Measurements from ENCODE around the gene DOK7. TPM values are rescaled to one million over a fixed set of nuclear protein-coding genes. Genes with fewer than 3 reads are reported as not detected.

DOK7 gene
- total RNA-seq, 1 donor from 2014 or later = not detected

DNA sequence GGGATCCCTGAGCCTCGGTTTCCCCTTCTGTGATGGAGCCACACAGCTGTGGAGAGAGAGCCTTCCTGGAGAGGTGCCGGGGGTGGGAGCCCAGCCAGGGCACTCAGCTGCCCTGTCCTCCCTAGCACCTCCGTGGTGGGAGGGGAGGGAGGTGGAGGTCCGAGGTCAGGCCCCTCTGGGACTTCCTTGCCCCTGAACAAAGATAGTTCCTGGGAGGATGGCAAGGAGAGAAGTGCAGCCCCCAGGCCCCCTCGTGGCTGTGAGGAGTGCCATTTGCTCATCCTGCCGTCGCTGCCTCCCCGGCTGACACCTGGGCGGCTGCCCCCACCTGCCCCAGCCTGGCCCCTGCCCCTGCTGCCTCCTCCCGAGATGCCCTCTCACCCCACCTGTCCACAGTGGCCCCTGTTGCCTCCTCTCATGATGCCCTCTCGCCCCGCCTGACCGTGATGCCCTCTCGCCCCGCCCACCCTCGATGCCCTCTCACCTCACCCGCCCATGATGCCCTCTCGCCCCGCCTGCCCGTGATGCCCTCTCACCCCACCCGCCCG, 12.7 kb downstream of the DOK7 start:
- DNase-seq = no peak

GRCh38 chr4:3476341-3476747, 13.2 kb downstream of the DOK7 start:
- DNase-seq = no peak

DNA sequence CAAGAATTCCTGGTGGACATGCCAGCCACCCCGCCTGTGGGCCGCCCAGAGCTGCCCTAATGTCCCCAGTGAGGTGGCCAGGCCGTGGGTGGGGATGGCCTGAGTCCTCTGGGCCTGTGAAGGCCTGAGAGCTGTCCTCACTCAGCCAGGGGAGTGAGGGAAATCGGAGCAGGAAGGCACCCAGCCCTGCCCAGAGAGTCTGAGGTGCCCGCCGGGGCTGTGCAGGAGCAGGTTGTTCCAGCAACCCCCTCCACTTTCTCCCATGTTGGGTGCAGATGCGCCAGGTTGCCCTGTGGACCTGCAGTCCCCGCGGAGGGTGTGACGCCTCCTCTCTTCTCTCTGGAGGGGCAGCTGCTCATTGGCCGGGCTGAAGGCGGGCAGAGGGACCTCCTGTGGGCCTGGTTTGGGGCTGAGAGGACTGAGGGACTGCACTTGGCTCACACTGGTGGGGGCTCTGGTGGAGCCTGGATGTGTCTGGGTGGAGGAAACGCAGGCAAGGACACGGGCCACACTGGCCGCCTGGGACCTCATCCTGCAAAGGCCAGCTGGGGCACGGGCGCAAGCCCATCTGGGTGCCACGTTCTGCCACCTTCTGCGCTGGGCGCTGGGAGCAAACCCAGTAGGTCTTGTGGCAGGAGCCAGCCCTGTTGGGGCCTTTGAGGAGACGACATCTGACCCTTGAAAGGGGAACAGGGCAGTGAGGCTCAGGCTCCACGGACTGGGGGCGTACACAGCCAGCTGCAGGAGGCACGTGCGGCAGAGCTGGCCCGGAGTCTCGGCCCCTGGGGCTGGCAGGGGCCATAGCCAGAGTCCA, 14.0 kb downstream of the DOK7 start:
- no peak for DNase-seq

DNA sequence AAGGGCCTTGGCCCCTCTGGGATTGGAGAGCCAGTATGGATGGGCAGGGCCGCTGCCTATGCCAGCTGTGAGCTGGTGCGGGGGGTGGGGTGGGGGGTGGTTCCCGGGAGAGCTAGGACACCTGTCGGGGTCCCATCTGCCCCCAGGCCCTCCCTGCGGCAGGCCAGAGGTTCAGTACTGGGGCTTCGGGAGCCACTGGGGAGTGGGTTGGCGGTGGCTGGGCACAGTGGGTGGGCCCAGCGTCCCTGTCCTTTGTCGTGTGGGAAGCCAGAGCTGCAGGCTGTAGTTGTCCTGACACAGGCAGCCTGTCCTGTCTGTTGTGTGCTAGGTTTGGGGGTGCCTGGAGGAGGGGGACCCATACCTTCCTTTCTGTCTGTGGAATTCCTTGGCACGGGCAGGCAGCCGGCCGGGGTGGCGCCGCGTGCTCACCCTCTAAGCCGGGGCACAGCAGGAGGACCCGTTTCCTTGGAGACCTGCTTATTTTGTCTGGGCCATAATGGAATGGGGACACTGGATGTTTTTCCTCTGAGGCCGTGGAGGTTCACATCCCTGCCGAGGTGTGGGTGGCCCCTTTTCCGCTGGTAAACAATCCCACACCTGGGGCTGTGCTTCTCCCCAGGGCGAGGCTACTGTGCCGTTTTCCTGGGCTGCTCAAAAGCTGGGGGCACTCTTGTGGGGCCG, 14.8 kb downstream of the DOK7 start:
- DNase-seq = no peak

DNA sequence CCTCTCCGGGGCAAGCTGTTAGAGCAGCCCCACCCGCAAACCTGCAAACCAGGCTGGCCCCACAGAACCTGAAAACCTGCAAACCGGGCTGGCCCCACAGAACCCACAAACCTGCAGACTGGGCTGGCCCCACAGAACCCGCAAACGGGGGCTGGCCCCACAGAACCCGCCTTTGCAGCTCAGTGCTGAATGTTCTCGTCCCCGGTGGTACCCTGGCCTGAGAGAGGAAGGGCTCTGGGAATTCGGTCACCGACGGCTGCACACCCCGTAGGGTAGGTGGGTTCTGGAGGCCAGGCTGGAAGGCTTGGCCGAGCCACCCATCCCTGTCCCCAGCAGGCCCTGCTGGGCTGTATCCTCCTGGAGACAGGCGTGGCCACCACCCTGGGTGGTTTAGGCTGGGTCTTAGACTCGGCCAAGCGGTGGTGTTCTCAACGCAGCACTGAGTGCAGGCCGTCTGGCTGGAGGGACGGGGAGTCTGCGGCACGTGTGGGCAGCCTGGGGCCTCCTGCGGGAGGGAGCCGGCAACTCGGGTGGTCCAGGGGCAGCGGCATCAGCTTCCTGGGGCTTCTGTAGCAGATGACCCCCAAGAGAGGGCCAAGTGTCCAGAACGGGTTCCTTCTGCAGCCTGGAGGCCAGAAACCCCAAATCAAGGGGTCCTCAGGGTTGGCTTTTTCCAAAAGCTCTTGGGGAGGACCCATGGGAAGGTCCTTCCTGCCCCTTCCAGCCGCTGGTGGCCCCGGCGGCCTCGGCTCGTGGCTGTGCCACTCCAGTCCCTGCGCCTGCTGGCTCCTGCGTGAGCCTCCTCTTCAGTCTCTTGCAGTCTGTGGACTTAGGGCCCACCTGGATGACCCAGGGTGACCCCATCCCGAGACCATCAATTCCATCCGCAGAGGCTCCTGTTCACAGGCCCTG, 15.6 kb downstream of the DOK7 start:
- no peak for DNase-seq

DNA sequence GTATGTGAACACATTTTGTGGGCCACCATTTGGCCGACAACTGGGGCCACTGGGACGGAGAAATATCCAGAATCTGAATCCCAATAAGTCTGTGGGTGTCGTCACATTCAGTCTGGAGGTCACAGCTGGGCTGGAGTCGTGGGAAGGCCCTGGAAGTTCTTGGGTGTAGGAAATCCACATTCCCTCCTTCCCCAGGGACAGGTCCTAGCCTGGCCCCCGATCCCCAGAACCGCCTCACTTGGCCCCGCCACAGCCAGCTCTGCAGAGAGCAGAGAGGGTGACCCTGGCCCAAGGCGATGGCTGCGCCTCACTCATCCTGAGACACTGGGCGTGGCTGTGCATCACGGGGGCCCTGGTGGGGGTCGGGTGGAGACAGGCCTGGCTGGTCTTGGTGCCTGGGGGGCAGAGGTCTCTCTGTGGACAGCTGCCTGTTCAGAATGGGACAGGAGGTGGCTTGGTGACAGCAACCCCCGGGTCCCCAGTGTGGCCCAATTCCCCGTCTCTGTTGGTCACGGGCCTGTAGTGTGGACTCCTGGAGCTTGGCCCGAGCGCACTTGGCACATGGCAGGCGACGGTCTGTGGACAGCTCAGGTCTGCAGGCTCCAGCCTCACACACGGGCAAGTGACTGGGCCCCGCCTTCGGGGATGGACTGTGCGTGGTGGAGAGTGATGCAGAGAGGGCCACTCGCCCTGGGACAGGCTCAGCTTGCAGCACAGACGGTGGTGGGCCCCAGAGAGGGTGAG, 16.4 kb downstream of the DOK7 start:
- DNase-seq = no peak

GRCh38 chr4:3480528-3481112, 17.5 kb downstream of the DOK7 start:
- DNase-seq = peak; percentile 56

GRCh38 chr4:3481113-3481531, 18.0 kb downstream of the DOK7 start:
- DNase-seq = no peak

DNA sequence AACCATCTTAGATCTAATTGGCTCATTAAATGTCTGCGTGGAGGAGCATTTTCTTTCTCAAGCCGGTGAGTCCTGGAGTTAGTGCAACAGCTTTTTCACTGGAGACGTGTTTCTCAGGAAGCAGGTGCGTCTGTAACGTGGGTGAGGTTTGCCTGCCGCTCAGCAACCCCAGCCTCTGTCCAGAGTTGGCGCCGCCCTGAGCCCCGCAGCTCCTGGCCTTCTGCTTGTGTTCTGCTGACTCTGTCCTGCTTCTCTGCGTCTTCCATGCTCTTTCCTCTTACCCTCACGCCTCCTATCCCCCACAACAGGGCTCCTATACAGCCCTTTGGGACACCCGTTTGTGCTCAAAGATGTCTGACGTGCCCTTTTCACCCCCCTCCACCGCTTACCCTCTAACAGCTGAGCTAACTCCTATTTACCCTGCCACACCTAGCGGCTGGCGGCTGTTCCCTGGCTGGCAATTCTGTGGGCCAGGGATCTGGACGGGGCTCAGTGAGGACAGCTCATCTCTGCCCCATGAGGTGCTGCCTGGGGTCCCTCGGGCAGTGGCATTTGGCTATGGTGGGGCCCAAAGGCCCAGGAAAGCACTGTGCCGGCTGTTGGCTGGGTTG, 18.8 kb downstream of the DOK7 start:
- no peak for DNase-seq

DNA sequence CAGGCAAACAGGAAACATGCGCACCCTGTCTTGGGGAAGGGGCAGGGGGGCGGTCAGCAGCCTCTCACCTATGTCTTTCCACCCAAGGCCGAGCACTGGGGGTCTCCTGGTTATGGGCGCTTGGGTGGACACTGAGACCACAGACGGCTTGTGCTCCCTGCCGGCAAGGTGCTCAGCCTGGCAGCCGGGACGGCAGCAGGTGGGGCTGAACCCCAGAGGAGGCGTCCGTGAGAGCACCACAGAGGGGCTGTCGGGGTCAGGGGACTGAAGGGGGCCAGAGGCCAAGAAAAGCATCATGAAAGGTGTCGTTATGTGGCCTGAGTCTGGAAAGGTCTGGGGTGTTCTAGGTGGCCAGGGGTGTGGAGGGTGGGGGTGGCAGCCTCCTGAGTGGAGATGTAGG, 19.6 kb downstream of the DOK7 start:
- no peak for DNase-seq

DNA sequence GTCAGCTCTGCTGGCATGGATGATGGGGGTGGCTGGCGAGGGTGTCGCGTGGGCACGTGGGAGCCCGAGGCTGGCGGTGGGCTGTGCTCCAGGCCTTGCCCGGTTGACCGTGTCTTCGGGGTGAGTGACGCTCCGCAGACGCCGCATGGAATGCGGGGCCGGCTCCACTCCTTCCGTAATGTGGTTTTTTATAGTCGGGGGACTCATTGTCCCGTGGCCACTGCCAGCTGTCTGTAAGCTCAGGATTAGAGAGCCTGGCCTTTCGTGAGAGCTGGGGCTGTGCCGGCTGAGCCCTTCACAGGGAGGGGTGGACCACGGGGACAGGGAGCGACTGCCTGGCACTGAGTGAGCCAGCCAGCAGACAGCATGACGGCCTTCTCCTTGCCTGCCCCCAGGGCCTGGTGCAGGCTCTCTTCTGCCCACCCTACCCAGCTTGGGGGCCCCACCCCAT, 20.4 kb downstream of the DOK7 start:
- DNase-seq = no peak

GRCh38 chr4:3484057-3484973, 21.2 kb downstream of the DOK7 start:
- no peak for DNase-seq

DNA sequence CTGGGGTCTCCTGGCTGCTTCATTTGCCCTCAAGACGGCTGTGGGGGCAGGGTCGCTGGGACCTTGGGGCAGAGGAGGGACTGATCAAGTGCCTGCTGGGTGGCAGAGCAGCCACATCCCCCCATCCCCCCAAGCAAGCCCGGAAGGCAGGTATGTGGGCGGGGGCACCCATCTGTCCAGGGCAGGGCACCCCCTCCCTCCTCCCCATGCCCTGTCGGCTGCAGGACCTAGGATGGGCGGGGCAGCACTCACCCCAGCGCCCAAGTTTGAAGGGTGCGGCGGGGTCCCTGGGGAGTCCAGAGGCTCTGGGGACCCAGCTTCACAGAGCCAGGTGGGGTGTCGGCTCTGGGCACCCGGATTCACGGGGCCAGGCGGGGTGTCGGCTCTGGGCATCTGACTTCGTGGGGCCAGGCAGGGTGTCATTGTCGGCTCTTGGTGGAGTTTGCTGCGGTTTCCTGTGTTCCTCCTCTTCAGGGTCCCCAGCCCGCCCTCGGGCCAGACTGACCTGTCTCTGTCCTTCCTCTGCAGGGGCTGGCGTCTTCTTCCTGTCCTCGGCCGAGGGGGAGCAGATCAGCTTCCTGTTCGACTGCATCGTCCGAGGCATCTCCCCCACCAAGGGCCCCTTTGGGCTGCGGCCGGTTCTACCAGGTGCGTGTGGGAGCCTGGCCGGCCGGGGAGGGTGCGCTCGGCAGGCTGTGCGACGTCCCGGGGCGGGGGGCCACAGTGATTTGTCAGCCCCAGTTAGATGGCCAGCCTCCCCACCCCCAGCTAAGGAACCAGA, 22.1 kb downstream of the DOK7 start:
- no peak for DNase-seq

GRCh38 chr4:3485886-3486540, 22.9 kb downstream of the DOK7 start:
- DNase-seq = no peak

DNA sequence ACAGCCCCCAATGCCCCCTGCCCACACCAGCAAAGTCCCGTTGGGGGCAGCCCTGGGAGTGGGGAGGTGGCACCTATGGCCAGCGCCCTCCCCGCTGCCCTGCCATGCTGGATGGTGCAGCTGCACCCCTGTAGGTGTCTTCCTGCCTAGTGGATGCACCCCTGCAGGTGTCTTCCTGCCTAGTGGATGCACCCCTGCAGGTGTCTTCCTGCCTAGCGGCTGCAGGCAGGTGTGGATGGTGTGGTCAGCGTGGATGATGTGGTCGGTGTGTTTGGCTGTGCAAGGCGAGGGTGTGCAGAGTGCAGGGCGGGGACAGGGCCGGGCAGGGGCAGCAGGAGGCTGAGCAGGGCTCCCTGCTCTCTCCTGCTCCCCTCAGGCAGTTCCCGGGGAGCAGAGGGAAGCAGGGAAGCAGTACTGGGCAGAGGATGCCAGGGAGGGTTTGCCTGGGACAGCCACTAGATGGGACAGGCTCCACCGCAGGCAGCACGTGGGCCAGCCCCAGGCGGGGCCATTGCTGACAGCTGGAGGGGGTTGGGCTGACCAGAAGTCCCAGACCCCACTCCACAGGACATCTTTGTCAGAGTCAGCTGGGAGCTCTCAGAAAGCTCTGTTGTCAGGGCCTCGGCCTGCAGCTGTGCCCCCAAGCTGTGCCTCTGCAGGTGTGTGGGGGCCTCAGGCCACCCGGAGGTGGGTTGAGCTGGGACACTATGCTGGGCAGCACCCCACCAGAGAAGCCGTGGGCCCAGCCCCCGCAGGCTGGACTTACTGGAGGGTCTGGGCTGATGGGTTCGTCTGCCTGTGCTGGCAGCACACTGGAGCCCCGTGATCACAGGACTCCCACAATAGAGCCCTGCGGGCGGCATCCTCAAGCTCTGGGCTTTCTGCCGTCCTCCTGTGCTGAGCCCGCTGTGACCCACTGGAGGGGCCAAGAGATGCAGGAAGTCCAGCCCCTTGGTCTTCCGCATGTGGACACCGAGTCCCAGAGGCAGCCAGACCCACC, 23.7 kb downstream of the DOK7 start:
- no peak for DNase-seq

GRCh38 chr4:3487861-3488260, 24.8 kb downstream of the DOK7 start:
- no peak for DNase-seq

DNA sequence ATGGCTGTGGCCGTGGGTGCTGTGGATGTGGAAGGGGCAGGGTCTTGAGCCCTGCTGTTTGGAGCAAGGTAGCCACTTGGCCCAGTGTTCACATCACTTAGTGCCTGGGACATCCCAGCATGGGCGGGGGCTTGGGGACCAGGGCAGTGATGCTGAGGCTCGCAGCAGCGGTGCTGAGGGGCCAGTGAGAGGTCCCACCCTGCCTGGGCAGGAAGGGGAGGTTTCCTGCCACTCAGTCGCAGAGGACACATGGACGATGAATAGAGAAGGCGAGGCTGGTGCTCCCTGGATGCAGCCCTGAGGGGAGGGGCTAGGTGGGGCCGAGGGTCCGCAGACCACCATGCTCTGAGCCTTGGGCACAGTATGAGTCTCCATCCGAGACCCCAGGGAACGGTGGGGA, 25.7 kb downstream of the DOK7 start:
- DNase-seq = no peak
